HepG2 (cell line): Measurements from ENCODE around the gene CDK3. TPM values are rescaled to one million over a fixed set of nuclear protein-coding genes. Genes with fewer than 3 reads are reported as not detected.

Experiments used
- ARNT2 ChIP-seq: sonication (generic); formaldehyde crosslinking; IDR thresholded peaks from 2 replicates; pipeline ENCODE4 v1.8.0; 2022; ENCODE audit warnings: mild to moderate bottlenecking, low read depth, missing genetic modification reagents, moderate library complexity
- CBX2 ChIP-seq, 2 experiments: fragments of 200-600 bp in 1 of 2; sonication (generic); formaldehyde crosslinking in 1 of 2; IDR thresholded peaks; 2 replicates each; pipeline versions ENCODE4 v1.7.0 to v1.8.1; 2018 to 2022; ENCODE audit warnings: low read depth in 2 of 2, low read length in 1 of 2, mild to moderate bottlenecking in 1 of 2, missing genetic modification reagents in 1 of 2
- DBP ChIP-seq: sonication (generic); formaldehyde crosslinking; IDR thresholded peaks from 2 replicates; pipeline ENCODE4 v1.4.0; 2020; ENCODE audit warnings: missing genetic modification reagents; ENCODE audit errors: not compliant biosample characterization
- GTF2F1 ChIP-seq: fragments of 150-350 bp; IDR thresholded peaks from 2 replicates; pipeline ENCODE4 v1.6.1; 2014; ENCODE audit warnings: low read length
- HBP1 ChIP-seq: IDR thresholded peaks from 2 replicates; pipeline ENCODE4 v1.6.1; 2016; ENCODE audit warnings: low read depth, control low read depth
- HMGA1 ChIP-seq: sonication (generic); formaldehyde crosslinking; conservative IDR thresholded peaks from 2 replicates; pipeline ENCODE4 v1.4.0; 2020; ENCODE audit warnings: missing genetic modification reagents
- JARID2 ChIP-seq: sonication (generic); formaldehyde crosslinking; IDR thresholded peaks from 2 replicates; pipeline ENCODE4 v1.8.1; 2023; ENCODE audit warnings: missing genetic modification reagents, inconsistent platforms; ENCODE audit not compliant: insufficient replicate concordance
- KLF15 ChIP-seq: sonication (generic); formaldehyde crosslinking; IDR thresholded peaks from 2 replicates; pipeline ENCODE4 v1.8.1; 2023; ENCODE audit warnings: borderline replicate concordance, mild to moderate bottlenecking, inconsistent platforms, missing genetic modification reagents, mixed read lengths
- NR2F1 ChIP-seq, 2 experiments: fragments of 450-650 bp in 1 of 2; formaldehyde crosslinking in 1 of 2; IDR thresholded peaks; 2 replicates each; pipeline versions ENCODE4 v1.5.0 to v1.6.1; 2016 to 2020; ENCODE audit warnings: mild to moderate bottlenecking in 1 of 2, missing compliant biosample characterization in 1 of 2, missing genetic modification reagents in 1 of 2, moderate library complexity in 1 of 2
- SP1 ChIP-seq, 2 experiments: fragments of 450-650 bp in 1 of 2; sonication (generic) in 1 of 2; formaldehyde crosslinking in 1 of 2; IDR thresholded peaks; 2 replicates each; pipeline versions ENCODE4 v1.4.0 to v1.6.1; 2016 to 2020; ENCODE audit warnings: missing genetic modification reagents in 1 of 2
- TERF1 ChIP-seq: sonication (generic); formaldehyde crosslinking; IDR thresholded peaks from 2 replicates; pipeline ENCODE4 v1.8.0; 2022; ENCODE audit warnings: mild to moderate bottlenecking, missing genetic modification reagents, moderate library complexity
- TFDP1 ChIP-seq: IDR thresholded peaks from 2 replicates; pipeline ENCODE4 v1.6.1; 2016; ENCODE audit warnings: missing compliant biosample characterization, missing genetic modification reagents, borderline replicate concordance
- TRIM22 ChIP-seq: fragments of 450-650 bp; IDR thresholded peaks from 2 replicates; pipeline ENCODE4 v1.6.1; 2017
- ZBTB33 ChIP-seq: sonication (generic); formaldehyde crosslinking; IDR thresholded peaks from 2 replicates; pipeline ENCODE4 v1.4.0; 2020; ENCODE audit warnings: missing genetic modification reagents
- ZNF12 ChIP-seq: sonication (generic); formaldehyde crosslinking; IDR thresholded peaks from 2 replicates; pipeline ENCODE4 v1.5.0; 2020; ENCODE audit warnings: missing genetic modification reagents
- ZNF350 ChIP-seq: sonication (generic); formaldehyde crosslinking; IDR thresholded peaks from 2 replicates; pipeline ENCODE4 v1.4.0; 2020; ENCODE audit warnings: mild to moderate bottlenecking, low read depth, missing genetic modification reagents, borderline replicate concordance
- ZNF619 ChIP-seq: sonication (generic); formaldehyde crosslinking; IDR thresholded peaks from 2 replicates; pipeline ENCODE4 v1.4.0; 2020; ENCODE audit warnings: mild to moderate bottlenecking, missing genetic modification reagents
- ZNF710 ChIP-seq: sonication (generic); formaldehyde crosslinking; IDR thresholded peaks from 2 replicates; pipeline ENCODE4 v1.5.0; 2020; ENCODE audit warnings: mild to moderate bottlenecking, missing genetic modification reagents, borderline replicate concordance
- ZSCAN12 ChIP-seq: sonication (generic); formaldehyde crosslinking; IDR thresholded peaks from 2 replicates; pipeline ENCODE4 v1.9.0; 2021; ENCODE audit warnings: mild to moderate bottlenecking, missing genetic modification reagents
- polyA plus RNA-seq, 8 experiments: library from polyadenylated mRNA; depleted of rRNA in 3 of 8; stranded (reverse) in 7 of 8; unstranded in 1 of 8; fragments of >200 nt; fragmentation: Illumina TruSeq in 4 of 8; extraction: Trizol in 4 of 8; gene quantifications; 2 replicates each; pipeline versions ENCODE4 v1.2.1 to v1.2.3, GENCODE V29; 2011 to 2016; ENCODE audit warnings: low read depth in 4 of 8, missing spikeins in 1 of 8, mixed read lengths in 1 of 8; ENCODE audit not compliant: insufficient read depth in 1 of 8
- total RNA-seq, 5 experiments: library from RNA; depleted of rRNA; stranded (reverse); fragments of >200 nt; fragmentation: Illumina TruSeq; extraction: Trizol; gene quantifications; 2 replicates each; pipeline ENCODE4 v1.2.3, GENCODE V29; 2016; ENCODE audit warnings: low read depth in 1 of 5

Gene CDK3
- total and polyA plus RNA-seq, 2 of the 13 experiments (the other 11 are each of a cell fraction or from before 2014, with no cell fraction given) = 5.8 to 11.4 TPM

GRCh38 chr17:76032780-76033108, 32.1 kb downstream of the CDK3 start (continued):
- no peak for TF ChIP-seq ZNF12 (CRISPR knock-in tag)
- no peak for TF ChIP-seq TRIM22
- no peak for TF ChIP-seq CBX2 (IDR thresholded peaks at IDR 0.05; ENCODE audit: low read depth, low read length)
- no peak for TF ChIP-seq CBX2 (CRISPR knock-in tag; IDR thresholded peaks at IDR 0.05; ENCODE audit: low read depth)
- no peak for TF ChIP-seq HMGA1
- TF ChIP-seq ZNF619 (CRISPR knock-in tag) = no peak
- TF ChIP-seq JARID2 = no peak
- no peak for TF ChIP-seq ZSCAN12 (CRISPR knock-in tag)
- TF ChIP-seq TERF1 (CRISPR knock-in tag) = no peak
- TF ChIP-seq NR2F1 (CRISPR knock-in tag; IDR thresholded peaks at IDR 0.05) = no peak
- TF ChIP-seq TFDP1 = no peak
- TF ChIP-seq ZBTB33 (CRISPR knock-in tag) = no peak
- no peak for TF ChIP-seq ARNT2 (CRISPR knock-in tag)
- no peak for TF ChIP-seq ZNF350 (CRISPR knock-in tag)
- no peak for TF ChIP-seq GTF2F1
- TF ChIP-seq HBP1 = no peak
- TF ChIP-seq ZNF710 (CRISPR knock-in tag) = no peak
- TF ChIP-seq SP1 (IDR thresholded peaks at IDR 0.05) = no peak
- 0 out of 2 replicates have a peak, but pooled peaks have one; percentile 2 for TF ChIP-seq SP1 (CRISPR knock-in tag; IDR thresholded peaks at IDR 0.05)
- no peak for TF ChIP-seq DBP
- no peak; the same call in 1 of the 2 replicates for TF ChIP-seq KLF15 (CRISPR knock-in tag)
